ENCODE measurements around the gene DUS4L.

DNA sequence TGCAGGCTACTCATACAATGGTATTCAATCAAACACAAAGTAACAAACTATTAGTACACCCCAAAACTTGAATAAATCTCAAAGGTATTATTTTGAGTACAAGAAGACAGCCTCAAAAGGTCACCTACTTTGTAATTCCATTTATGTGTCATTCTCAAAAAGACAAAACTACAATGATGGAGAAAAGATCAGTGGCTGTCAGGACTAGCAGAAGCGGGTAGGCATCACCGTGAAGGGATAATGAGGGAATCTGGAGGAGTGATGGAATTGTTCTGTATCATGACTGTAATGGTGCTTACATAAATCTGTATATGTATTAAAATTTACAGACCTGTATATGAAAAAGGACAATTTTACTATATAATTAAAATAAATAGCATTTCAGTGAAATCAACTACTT, 37.1 kb upstream of the DUS4L start:
- no peak for TF ChIP-seq EZH2 (IDR thresholded peaks at IDR 0.05; ENCODE audit: borderline replicate concordance, low read length)
- TF ChIP-seq, protein P1, sequence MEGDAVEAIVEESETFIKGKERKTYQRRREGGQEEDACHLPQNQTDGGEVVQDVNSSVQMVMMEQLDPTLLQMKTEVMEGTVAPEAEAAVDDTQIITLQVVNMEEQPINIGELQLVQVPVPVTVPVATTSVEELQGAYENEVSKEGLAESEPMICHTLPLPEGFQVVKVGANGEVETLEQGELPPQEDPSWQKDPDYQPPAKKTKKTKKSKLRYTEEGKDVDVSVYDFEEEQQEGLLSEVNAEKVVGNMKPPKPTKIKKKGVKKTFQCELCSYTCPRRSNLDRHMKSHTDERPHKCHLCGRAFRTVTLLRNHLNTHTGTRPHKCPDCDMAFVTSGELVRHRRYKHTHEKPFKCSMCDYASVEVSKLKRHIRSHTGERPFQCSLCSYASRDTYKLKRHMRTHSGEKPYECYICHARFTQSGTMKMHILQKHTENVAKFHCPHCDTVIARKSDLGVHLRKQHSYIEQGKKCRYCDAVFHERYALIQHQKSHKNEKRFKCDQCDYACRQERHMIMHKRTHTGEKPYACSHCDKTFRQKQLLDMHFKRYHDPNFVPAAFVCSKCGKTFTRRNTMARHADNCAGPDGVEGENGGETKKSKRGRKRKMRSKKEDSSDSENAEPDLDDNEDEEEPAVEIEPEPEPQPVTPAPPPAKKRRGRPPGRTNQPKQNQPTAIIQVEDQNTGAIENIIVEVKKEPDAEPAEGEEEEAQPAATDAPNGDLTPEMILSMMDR (conservative IDR thresholded peaks at IDR 0.05 in 1 of 2, IDR thresholded peaks at IDR 0.05 in 1 of 2; ENCODE audit: extremely low read depth in 1 of 2, insufficient read depth in 1 of 2, low read depth in 1 of 2, low read length in 2 of 2) = no peak

All from mammary epithelial cell (primary cell).